ENCODE data around the gene FANCC.

DNA sequence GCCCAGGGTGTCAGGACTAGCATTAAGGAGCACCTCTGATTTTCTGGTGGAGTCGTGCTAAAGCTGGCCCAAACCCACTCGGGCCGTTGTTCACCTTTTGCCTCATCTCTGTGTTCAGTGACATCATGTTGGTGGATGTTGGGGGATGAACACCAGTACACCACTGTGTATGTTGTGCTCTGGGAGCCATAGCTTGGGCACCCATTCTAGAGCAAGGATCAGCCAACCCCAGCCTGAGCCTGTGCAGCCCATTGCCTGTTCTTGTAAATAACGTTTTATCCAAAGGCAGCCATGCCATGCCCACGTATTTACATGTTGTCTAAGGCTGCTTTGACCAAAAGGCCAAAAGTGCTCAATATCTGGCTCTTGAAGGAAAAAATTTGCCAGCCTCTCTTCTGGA, 245.6 kb downstream of the FANCC start:
- no peak for TF ChIP-seq POLR2A (IDR thresholded peaks at IDR 0.05)
- no peak for TF ChIP-seq CTCF (IDR thresholded peaks at IDR 0.05)
